GM12892 (cell line): ENCODE data around the gene SLC25A5.

Source experiments
- DNase-seq: peaks from one replicate; pipeline ENCODE4 v3.0.0; 2011; ENCODE audit not compliant: insufficient read length
- FAIRE-seq: peaks from 2 replicates; lab custom pipeline; 2011; peaks lifted over from hg19 to GRCh38; lab: Jason Lieb, UNC
- POLR2A ChIP-seq: IDR thresholded peaks from 2 replicates; pipeline ENCODE4 v1.6.1; 2011; ENCODE audit warnings: low read depth, low read length, control low read depth
- POLR2AphosphoS5 ChIP-seq: IDR thresholded peaks from 2 replicates; pipeline ENCODE4 v1.6.1; 2011; ENCODE audit warnings: low read depth, low read length, control low read depth
- TAF1 ChIP-seq: IDR thresholded peaks from 2 replicates; pipeline ENCODE4 v1.6.1; 2011; ENCODE audit warnings: low read depth, mild to moderate bottlenecking, control low read depth, low read length, borderline replicate concordance

SLC25A5 gene

GRCh38 chrX:119455264-119455663 lies 13.0 kb upstream of the SLC25A5 start:
- peak; percentile 80 for FAIRE-seq
- TF ChIP-seq TAF1: no peak
- no peak for TF ChIP-seq POLR2AphosphoS5
- no peak for DNase-seq

- DNase-seq (no peak), FAIRE-seq (no peak)
- TF ChIP-seq POLR2AphosphoS5: no peak
- no peak for TF ChIP-seq TAF1
- no peak for TF ChIP-seq POLR2A
Observed at GRCh38 chrX:119459181-119459580, 9.1 kb upstream of the SLC25A5 start.

GRCh38 chrX:119465555-119465954 lies 2.7 kb upstream of the SLC25A5 start:
- no peak for FAIRE-seq
- DNase-seq: no peak
- no peak for TF ChIP-seq POLR2AphosphoS5
- no peak for TF ChIP-seq TAF1
- TF ChIP-seq POLR2A: no peak

GRCh38 chrX:119466970-119467369 lies 1.3 kb upstream of the SLC25A5 start:
- TF ChIP-seq POLR2AphosphoS5 (no peak), TAF1 (no peak), POLR2A (no peak)
- DNase-seq (no peak), FAIRE-seq (no peak)

GRCh38 chrX:119467433-119467832 lies 811 bp upstream of the SLC25A5 start:
- DNase-seq (no peak), FAIRE-seq (no peak)
- TF ChIP-seq POLR2AphosphoS5: no peak
- TF ChIP-seq TAF1: no peak
- no peak for TF ChIP-seq POLR2A

GRCh38 chrX:119468551-119469312 lies 488 bp downstream of the SLC25A5 start:
- TF ChIP-seq TAF1 (no peak), POLR2AphosphoS5 (peak; percentile 23; the same call in 1 of the 2 replicates), POLR2A (peak; percentile 25; the same call in 1 of the 2 replicates)
- peak; percentile 53 for DNase-seq
- FAIRE-seq: peak; percentile 83

- TF ChIP-seq POLR2AphosphoS5 (no peak), TAF1 (no peak), POLR2A (no peak)
- FAIRE-seq (no peak), DNase-seq (no peak)
Observed at GRCh38 chrX:119469313-119469635, 1.0 kb downstream of the SLC25A5 start.

GRCh38 chrX:119474615-119475388 lies 6.6 kb downstream of the SLC25A5 start:
- TF ChIP-seq POLR2A (no peak), POLR2AphosphoS5 (no peak), TAF1 (no peak)
- no peak for FAIRE-seq

GRCh38 chrX:119475389-119476101 lies 7.3 kb downstream of the SLC25A5 start:
- no peak for FAIRE-seq
- TF ChIP-seq POLR2A (no peak), POLR2AphosphoS5 (no peak), TAF1 (no peak)
- no peak for DNase-seq

More at GRCh38 chrX:119474615-119475388, 6.6 kb downstream of the SLC25A5 start:
- no peak for DNase-seq

- TF ChIP-seq POLR2A: no peak
- no peak for TF ChIP-seq TAF1
- TF ChIP-seq POLR2AphosphoS5: no peak
- FAIRE-seq (no peak), DNase-seq (no peak)
Observed at GRCh38 chrX:119477812-119478232, 9.6 kb downstream of the SLC25A5 start.

GRCh38 chrX:119478504-119478903 lies 10.3 kb downstream of the SLC25A5 start:
- TF ChIP-seq TAF1 (no peak), POLR2AphosphoS5 (no peak), POLR2A (no peak)
- no peak for DNase-seq
- FAIRE-seq: no peak
